ENCODE results near the gene AKT1. TPM values are rescaled to one million over a fixed set of nuclear protein-coding genes. Genes with fewer than 3 reads are reported as not detected.
A peak's percentile ranks its signal among the peaks of the same experiment; 100 is the strongest.

Gene AKT1
- total RNA-seq, 1 donor from 2014 or later, result 140 TPM

GRCh38 chr14:104813286-104813685 lies 17.7 kb upstream of the AKT1 start:
- no peaks in the 10 kb centered on the region for H3K9me3 Mint-ChIP-seq
- intact Hi-C loops (cut with micrococcal nuclease), result no loop called here
- H3K4me3 Mint-ChIP-seq, result peak overlapping the region; percentile 38
- H3K27ac Mint-ChIP-seq, result no peak overlapping the region
- H3K4me1 Mint-ChIP-seq (ENCODE audit: low read depth), result peaks cover 14% of the 10 kb centered on the region
- peaks cover 6% of the 10 kb centered on the region for H3K36me3 Mint-ChIP-seq (ENCODE audit: low read depth)
- H3K27me3 Mint-ChIP-seq (ENCODE audit: insufficient read depth), result no peaks in the 10 kb centered on the region
- no peak for DNase-seq (ENCODE audit: low spot score)

DNA sequence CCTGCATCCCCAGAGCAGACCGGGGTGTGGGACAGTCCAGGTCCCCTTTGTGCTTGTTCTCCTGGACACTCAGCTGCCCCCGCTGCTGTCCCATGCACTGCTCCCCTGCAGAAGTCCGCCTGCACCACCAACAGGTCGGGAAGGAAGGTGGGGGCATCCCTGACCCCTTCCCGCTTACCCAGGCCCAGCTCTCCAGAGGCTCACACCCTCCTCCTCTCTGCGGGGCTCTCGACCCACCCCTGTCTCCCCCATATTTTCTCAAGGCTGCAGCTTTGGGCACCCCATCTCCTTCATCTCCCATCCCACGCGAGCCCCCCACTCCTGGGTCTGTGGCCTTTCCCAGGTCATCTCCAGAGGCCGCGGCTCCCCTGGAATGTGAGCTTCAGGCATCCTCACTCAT lies 14.8 kb upstream of the AKT1 start:
- DNase-seq (ENCODE audit: low spot score), result no peak
- Mint-ChIP-seq H3K4me3 (no peak overlapping the region), H3K27ac (no peak overlapping the region), H3K36me3 (ENCODE audit: low read depth) (peaks cover 4% of the 10 kb centered on the region), H3K27me3 (ENCODE audit: insufficient read depth) (no peaks in the 10 kb centered on the region), H3K4me1 (ENCODE audit: low read depth) (peaks cover 14% of the 10 kb centered on the region), H3K9me3 (no peaks in the 10 kb centered on the region)
- intact Hi-C loops (cut with micrococcal nuclease), result no loop called here

DNA sequence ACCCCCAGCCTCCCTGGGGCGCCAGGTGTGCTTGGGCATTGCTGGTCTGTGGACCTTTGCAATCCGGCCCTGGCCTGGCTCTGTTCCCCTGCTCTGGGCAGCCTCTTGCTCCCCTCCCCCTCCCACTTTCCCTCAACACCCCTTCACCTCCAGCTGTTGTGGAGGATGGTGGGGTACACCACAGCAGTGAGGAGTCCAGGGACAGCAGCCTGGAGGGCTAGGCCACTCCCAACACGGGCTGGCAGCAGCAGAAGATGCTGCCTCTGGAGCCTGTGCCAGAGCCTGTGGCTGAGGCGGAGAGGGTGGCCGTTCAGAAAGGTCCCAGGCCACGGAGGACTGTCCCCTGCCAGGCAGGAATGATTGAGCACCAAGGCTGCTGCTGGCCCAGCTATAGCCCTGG lies 12.9 kb upstream of the AKT1 start:
- Mint-ChIP-seq H3K27me3 (ENCODE audit: insufficient read depth) (no peaks in the 10 kb centered on the region), H3K27ac (no peak overlapping the region), H3K9me3 (no peaks in the 10 kb centered on the region), H3K36me3 (ENCODE audit: low read depth) (no peaks in the 10 kb centered on the region), H3K4me1 (ENCODE audit: low read depth) (peaks cover 2% of the 10 kb centered on the region), H3K4me3 (no peak overlapping the region)
- DNase-seq (ENCODE audit: low spot score), result no peak
- intact Hi-C loops (cut with micrococcal nuclease), result no loop called here

DNA sequence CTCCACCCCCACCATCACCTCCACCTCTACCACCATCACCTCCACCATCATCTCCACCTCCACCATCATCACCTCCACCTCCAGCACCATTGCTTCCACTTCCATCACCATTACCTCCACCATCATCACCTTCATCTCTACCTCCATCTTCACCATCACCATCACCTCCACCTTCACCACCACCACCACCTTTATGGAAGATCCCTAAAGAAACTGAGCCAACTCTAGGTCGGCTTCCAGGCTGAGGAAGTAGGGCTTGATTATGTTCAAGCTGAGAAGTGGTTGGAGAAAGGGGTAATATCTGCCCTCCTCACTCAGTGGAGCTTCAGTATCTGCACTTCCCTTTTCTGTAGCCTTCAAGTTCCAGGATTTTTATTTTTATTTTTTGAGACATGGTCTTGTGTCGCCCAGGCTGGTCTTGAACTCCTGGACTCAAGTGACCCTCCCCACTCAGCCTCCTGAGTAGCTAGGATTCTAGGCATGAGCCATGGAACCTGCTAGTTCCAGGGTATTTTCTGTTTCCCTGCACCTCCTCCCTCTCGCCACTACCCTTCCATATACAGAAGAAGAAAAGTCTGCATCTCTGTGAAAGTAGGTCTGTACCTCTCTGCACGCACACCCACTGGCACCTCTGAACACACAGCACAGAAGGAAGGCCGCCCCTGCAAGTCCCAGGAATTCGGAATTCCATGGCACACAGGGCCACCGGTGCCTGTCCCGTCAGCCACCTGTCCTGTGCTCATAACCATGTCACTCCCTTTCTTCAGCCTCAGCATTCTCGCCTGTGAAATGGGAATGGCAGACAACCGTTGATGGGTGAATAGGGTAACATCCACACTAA lies 11.3 kb upstream of the AKT1 start:
- Mint-ChIP-seq H3K27me3 (ENCODE audit: insufficient read depth) (no peaks in the 10 kb centered on the region), H3K9me3 (no peaks in the 10 kb centered on the region), H3K4me3 (no peak overlapping the region), H3K4me1 (ENCODE audit: low read depth) (no peaks in the 10 kb centered on the region), H3K36me3 (ENCODE audit: low read depth) (no peaks in the 10 kb centered on the region), H3K27ac (no peak overlapping the region)
- intact Hi-C loops (cut with micrococcal nuclease), result no loop called here
- no peak for DNase-seq (ENCODE audit: low spot score)

- Mint-ChIP-seq H3K27ac (no peak overlapping the region), H3K4me1 (ENCODE audit: low read depth) (no peaks in the 10 kb centered on the region), H3K36me3 (ENCODE audit: low read depth) (no peaks in the 10 kb centered on the region), H3K27me3 (ENCODE audit: insufficient read depth) (no peaks in the 10 kb centered on the region), H3K9me3 (no peaks in the 10 kb centered on the region), H3K4me3 (no peak overlapping the region)
- intact Hi-C loops (cut with micrococcal nuclease), result no loop called here
- no peak for DNase-seq (ENCODE audit: low spot score)
Measured at GRCh38 chr14:104805941-104806624, 10.5 kb upstream of the AKT1 start.

DNA sequence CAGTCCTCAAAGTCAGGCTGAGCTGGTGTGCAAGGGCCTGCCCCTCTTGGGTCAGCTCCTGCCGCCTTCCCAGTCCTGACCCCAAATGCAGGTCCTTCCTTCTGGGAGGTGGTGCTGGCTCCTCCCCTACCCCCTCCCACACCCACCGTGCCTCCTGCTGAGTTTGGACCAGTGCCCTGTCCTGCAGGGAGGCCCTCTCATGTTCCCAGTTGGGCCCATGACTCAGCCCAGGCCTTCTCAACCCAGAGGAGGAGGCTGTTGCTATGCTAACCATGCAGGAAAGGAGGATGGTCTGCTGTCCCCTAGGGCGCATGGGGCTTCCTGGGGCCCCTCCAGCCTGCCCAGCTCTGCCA lies 9.8 kb upstream of the AKT1 start:
- intact Hi-C loops (cut with micrococcal nuclease), result no loop called here
- no peaks in the 10 kb centered on the region for H3K9me3 Mint-ChIP-seq
- H3K36me3 Mint-ChIP-seq (ENCODE audit: low read depth), result no peaks in the 10 kb centered on the region
- no peaks in the 10 kb centered on the region for H3K27me3 Mint-ChIP-seq (ENCODE audit: insufficient read depth)
- no peak overlapping the region for H3K4me3 Mint-ChIP-seq
- no peak for DNase-seq (ENCODE audit: low spot score)
- H3K27ac Mint-ChIP-seq, result no peak overlapping the region
- no peaks in the 10 kb centered on the region for H3K4me1 Mint-ChIP-seq (ENCODE audit: low read depth)

DNA sequence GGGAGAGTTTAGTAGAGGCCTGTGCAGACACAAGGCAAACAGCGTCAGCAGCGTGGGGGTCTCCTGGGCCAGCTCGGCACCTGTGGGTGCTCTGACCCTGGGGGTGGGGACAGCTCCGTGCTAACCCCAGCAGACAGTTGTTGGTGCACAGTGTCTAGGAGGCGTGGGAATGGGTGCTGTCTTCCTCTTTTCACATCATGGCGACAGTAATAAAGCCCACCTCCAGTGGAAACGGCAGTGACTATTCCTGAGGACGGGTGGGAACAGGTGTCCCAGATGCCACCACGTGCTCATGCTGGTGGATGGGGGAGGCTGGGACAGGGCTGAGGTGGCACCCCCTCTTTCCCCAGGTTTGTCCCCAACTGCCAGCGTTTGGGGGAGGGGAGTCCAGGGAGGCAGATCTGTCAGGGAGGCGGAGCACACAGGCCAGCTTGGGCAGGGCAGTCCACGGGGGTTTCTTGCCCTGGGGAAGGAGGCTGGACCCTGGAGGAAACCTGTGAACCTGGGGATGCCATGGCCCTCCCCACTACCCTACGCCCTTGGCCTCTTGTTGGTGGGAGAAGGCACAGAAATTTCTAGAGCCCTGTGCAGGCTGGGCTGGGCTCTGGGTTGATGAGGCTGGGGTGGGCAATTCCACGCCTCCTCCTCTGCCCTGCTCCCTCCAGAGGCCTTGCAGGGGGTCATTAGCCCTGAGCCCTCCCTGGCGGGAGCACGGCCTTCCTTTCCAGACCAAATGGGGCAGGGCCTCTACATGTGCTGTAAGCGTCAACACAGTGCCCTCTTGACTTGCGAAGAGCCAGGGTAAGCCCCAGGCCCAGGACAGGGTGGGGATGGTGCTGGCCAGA lies 9.2 kb upstream of the AKT1 start:
- no peak overlapping the region for H3K27ac Mint-ChIP-seq
- H3K4me1 Mint-ChIP-seq (ENCODE audit: low read depth), result no peaks in the 10 kb centered on the region
- no peaks in the 10 kb centered on the region for H3K36me3 Mint-ChIP-seq (ENCODE audit: low read depth)
- H3K4me3 Mint-ChIP-seq, result no peak overlapping the region
- no peaks in the 10 kb centered on the region for H3K9me3 Mint-ChIP-seq
- H3K27me3 Mint-ChIP-seq (ENCODE audit: insufficient read depth), result no peaks in the 10 kb centered on the region
- DNase-seq (ENCODE audit: low spot score), result no peak
- intact Hi-C loops (cut with micrococcal nuclease), result no loop called here

GRCh38 chr14:104803912-104804410 lies 8.4 kb upstream of the AKT1 start:
- intact Hi-C loops (cut with micrococcal nuclease), result no loop called here
- DNase-seq (ENCODE audit: low spot score), result no peak
- Mint-ChIP-seq H3K9me3 (no peaks in the 10 kb centered on the region), H3K4me3 (peak overlapping the region; percentile 11), H3K4me1 (ENCODE audit: low read depth) (peaks cover 5% of the 10 kb centered on the region), H3K36me3 (ENCODE audit: low read depth) (no peaks in the 10 kb centered on the region), H3K27me3 (ENCODE audit: insufficient read depth) (peaks cover 4% of the 10 kb centered on the region), H3K27ac (no peak overlapping the region)

DNA sequence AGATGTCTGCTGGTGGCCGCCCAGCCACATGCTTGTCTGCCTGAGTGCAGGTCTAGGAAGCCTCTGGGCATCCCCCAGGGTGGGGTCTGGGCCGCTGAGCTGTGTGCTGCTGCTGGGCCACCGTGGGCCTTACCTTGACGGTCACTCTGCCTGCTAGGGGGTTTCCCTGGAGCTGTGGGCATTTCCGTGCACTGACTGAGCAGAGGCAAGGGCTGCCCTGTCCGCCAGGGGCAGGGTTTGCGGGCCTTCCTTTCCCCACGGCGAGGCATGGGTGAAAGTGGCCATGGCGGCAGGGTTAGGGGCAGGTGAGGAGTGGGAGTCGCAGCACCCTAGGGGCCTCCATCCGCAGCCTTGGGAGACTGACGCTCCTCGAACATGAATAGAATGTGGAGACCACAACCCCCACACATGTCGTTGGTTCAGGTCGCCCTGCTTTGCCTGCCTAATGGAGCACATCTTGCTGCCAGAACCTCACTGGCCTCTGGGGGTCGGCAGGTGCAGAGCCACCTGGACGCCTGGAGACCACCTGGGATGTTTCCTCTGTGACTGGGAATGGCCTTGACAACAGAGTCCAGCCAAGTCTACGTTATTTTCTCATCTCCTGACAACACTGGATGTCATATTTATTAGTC lies 7.8 kb upstream of the AKT1 start:
- intact Hi-C loops (cut with micrococcal nuclease), result no loop called here
- Mint-ChIP-seq H3K27me3 (ENCODE audit: insufficient read depth) (peaks cover 9% of the 10 kb centered on the region), H3K9me3 (no peaks in the 10 kb centered on the region), H3K36me3 (ENCODE audit: low read depth) (no peaks in the 10 kb centered on the region), H3K27ac (no peak overlapping the region), H3K4me1 (ENCODE audit: low read depth) (peaks cover 11% of the 10 kb centered on the region), H3K4me3 (peak overlapping the region; percentile 11)
- no peak for DNase-seq (ENCODE audit: low spot score)

GRCh38 chr14:104802394-104803184 lies 7.0 kb upstream of the AKT1 start:
- intact Hi-C loops (cut with micrococcal nuclease), result no loop called here
- H3K27me3 Mint-ChIP-seq (ENCODE audit: insufficient read depth), result peaks cover 10% of the 10 kb centered on the region
- H3K4me1 Mint-ChIP-seq (ENCODE audit: low read depth), result peaks cover 11% of the 10 kb centered on the region

GRCh38 chr14:104801520-104802393 lies 6.2 kb upstream of the AKT1 start:
- intact Hi-C loops (cut with micrococcal nuclease), result no loop called here
- H3K27me3 Mint-ChIP-seq (ENCODE audit: insufficient read depth), result peaks cover 10% of the 10 kb centered on the region
- DNase-seq (ENCODE audit: low spot score), result no peak
- peak overlapping the region; percentile 84 for H3K27ac Mint-ChIP-seq
- no peaks in the 10 kb centered on the region for H3K9me3 Mint-ChIP-seq
- H3K4me1 Mint-ChIP-seq (ENCODE audit: low read depth), result peaks cover 11% of the 10 kb centered on the region
- peak overlapping the region; percentile 90 for H3K4me3 Mint-ChIP-seq
- no peaks in the 10 kb centered on the region for H3K36me3 Mint-ChIP-seq (ENCODE audit: low read depth)

More at GRCh38 chr14:104802394-104803184, 7.0 kb upstream of the AKT1 start:
- Mint-ChIP-seq H3K9me3 (no peaks in the 10 kb centered on the region), H3K36me3 (ENCODE audit: low read depth) (no peaks in the 10 kb centered on the region), H3K4me3 (peak overlapping the region; percentile 65), H3K27ac (no peak overlapping the region)
- no peak for DNase-seq (ENCODE audit: low spot score)

All from activated T-helper 1 cell treated with anti-CD3 and anti-CD28 coated beads, Interleukin-12 subunit alpha, Interleukin-12 subunit beta, Interleukin-2, Interleukin-4 antibody, amounts not matched to agents 30 ng/mL and 10 ng/mL and 1 ng/mL, durations not matched to agents 14 hours and 24 hours and 36 hours (primary cell).